Measurements from ENCODE around the gene FFAR2.
A peak's percentile ranks its signal among the peaks of the same experiment; 100 is the strongest.

FFAR2 gene

DNA sequence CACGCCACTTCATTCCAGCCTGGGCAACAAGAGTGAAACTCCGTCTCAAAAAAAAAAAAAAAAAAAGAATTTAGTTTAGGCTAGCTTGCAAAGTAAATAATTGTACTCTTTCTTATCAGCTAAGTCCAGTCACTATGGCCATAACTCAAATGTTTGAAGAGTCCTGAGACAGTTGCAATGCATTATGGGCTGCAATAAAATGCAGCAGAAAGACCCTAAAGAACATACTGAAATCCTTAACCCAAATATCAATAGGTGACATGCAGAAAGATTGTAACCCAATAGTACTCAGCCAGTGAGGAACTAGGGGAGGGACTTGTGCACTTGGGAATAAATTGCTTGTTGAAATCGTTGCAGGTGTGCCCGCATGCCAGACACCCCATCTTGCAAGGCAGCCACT lies 20.9 kb upstream of the FFAR2 start:
- DNase-seq: no peak

DNA sequence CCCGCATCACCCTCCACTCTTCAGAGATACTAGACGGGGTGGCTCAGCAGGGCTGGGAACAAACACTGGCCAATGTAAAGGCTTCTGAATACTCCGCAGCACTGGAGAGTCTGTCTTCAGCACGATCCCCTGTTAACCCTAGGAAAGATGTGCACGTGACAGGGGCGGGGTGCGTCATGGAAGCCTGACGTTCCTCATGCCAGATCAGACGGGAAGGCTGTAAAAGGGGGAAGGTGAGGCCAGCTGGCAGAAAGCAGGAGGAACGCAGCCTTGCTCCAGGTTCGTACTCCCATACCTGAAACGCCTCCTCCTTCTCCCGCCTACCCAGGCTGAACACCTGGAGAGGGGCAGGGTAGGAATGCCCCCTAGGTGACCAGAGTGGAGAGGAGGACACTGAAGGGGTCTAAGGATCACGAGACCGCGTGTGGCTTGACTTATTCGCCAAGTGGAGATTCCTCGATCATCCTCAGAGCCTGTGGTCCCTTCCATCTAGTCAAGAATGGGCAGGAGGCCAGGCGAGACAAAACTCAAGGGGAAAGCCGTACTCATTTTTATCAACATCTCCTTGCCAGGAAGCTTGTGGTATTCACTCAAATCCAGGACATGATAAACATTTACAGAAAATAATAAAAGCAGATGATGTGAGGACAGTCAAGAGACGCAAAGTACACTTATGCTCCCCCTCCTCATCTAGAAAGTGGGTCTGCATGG lies 18.2 kb upstream of the FFAR2 start:
- DNase-seq: no peak

DNA sequence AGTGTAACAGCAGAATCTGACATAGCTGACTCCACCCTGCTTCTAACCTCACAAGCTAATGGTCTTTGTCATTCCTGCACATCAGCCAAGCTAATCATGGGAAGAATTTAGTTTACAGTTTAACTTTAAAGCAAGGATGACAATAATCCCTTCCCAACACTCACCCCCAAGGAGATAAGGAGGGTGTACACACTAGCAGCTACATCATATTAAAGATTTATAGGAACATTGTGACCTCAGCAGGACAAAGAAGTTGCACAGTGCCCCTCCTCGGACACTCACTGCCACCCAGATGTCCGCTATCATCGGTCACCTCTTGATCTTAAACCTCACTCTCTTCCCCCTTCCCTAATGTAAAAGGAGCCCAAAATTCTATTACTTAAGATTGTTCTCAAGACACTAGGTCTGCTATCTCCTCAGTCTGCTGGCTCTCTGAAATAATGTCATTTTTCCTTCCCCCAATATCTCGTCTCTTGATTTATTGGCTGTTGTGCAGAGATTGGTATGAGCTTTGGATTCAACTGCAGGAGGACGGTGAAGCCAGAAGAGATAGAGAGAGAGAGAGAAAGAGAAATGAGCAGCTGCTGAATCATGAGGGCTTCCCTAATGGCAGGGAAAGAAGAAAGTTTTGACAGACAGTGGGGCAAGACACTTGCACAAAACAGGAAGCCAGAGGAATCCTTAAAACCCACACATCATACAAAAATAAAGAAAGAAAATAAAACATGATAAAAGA lies 17.5 kb upstream of the FFAR2 start:
- no peak for DNase-seq

- DNase-seq: no peak
Observed at GRCh38 chr19:35431145-35431807, 16.8 kb upstream of the FFAR2 start.

GRCh38 chr19:35432911-35433310 lies 15.1 kb upstream of the FFAR2 start:
- no peak for DNase-seq

DNA sequence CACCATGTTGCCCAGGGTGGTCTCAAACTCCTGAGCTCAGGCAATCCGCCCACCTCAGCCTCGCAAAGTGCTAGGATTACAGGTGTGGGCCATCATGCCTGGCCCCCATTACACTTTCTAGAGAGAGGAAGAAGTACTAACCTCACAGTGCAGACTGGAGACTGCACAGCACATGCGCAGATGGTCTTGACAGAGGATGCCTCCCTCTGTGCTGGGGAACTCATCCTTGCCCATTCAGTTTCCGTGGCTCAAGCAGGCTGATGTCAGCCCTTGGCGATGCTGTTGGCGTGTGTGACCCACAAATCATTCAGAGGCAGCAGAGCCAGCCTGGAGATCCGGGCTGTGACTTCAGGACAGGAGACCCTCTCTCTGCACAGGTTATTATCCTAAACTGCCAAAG lies 14.6 kb upstream of the FFAR2 start:
- DNase-seq: no peak

GRCh38 chr19:35435896-35436295 lies 12.2 kb upstream of the FFAR2 start:
- DNase-seq: no peak

DNA sequence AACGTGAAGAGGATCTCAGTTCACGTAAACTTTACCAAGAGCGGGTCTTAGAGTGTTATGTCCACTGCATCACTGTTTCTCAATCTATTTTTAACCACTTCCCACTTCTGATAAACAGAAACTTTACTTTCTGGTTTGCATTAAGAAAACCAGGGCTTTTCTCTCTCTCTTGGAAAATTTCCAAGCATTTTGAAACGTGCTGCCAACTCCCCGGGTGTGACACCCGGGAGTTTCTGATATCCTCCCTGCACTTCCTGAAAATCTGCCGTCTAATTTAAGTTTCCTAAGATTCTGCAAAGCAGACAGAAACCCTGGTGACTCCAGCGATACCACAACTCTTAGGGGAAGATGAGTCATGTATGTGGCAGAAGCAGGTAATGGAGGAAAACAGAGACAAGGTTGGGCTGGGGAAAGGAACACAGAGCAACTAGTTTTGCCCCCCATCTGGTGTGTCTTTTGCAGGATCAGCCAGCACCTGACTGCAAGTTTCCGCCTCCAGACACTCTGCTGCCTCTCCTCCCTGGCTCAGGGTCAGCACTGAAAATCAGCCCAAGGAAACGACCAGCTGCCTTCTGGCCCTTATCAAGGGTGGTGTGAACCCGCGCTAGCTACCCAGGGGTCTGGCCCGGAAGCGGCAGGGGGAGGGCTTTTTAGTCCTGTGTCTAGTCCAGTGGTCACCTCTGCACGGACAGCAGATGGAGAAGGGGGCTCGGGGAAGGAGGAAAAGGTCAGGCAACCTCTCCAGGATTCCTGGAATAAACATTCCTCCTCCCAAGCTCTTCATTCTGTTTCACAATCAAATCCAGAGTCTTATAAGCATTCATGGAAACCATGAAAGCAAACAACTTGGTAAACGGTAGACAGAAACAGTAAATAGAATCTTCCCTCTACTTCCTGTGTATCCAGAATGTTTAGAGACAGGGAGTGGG lies 11.3 kb upstream of the FFAR2 start:
- DNase-seq: no peak

DNA sequence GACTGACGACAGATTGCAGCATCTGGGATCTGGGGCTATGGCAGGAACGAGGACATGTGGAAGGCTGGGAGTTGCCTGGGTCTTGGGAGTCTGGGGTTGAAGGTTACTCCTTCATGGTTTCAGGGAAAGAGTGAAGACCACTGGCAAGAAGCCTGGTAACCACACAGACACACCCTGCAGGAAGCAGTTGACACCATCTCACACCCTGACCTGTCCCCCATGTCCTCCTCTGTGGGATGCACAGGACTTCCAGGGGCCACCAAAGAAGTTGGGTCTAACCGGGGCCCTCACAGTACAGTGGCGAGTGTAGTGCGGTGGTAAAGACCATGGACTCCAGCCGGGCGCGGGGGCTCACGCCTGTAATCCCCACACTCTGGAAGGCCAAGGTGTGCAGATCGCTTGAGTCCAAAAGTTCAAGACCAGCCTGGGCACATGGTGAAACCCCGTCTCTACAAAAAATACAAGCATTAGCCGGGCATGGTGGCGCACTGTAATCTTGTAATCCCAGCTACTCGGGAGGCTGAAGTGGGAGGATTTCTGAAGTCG lies 10.6 kb upstream of the FFAR2 start:
- no peak for DNase-seq

- no peak for DNase-seq
Observed at GRCh38 chr19:35438096-35438495, 10.0 kb upstream of the FFAR2 start.

DNA sequence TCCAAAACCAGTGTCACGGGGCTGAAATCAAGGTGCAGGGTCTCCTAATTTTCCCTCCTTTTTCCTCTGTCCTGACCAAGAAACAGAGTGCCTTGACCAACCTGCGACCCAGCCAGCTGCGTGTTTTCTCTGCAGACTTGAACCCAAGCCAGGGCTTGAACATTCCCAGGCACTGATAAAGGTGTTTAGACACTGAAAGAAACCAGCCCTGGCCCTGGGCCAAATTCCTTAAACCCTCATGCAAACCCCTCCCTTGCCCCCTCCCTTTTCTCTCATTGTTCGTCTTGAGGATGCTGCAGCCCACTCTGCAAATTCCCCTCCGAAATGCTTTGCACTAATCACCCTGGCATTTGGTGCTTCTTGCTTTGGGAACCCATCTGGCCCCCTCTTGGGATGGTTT lies 9.5 kb upstream of the FFAR2 start:
- no peak for DNase-seq

DNA sequence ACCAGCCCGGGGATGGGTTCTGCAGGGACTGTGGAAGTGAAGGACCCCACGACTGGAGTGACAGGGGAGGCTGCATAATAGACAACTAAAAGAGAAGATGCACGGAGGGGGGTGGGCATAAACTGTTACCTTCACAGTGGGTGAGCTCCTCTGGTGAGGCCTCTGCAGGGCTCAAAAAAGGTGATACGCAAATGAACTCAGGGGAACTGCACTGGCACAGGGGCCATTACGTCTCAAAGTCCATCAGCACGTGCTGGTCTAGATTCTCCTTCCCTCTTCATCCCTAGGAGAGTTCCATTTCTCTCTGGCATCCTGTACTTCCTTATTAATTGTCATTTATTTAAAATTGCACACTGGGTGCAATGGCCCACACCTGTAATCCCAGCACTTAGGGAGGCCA lies 8.1 kb upstream of the FFAR2 start:
- DNase-seq: no peak

DNA sequence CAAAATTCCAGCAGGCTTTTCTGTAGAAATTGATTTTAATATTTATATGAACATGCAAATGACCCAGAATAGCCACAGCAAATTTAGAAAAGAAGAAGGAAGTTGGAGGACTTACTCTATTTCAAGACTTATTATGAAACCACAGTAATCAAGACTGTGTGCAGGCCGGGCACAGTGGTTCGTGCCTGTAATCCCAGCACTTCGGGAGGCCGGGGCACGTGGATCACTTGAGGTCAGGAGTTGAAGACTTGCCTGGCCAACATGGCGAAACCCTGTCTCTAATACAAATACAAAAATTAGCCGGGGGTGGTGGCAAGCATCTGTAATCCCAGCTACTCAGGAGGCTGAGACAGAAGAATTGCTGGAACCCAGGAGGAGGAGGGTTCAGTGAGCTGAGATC lies 6.0 kb upstream of the FFAR2 start:
- DNase-seq: no peak

DNA sequence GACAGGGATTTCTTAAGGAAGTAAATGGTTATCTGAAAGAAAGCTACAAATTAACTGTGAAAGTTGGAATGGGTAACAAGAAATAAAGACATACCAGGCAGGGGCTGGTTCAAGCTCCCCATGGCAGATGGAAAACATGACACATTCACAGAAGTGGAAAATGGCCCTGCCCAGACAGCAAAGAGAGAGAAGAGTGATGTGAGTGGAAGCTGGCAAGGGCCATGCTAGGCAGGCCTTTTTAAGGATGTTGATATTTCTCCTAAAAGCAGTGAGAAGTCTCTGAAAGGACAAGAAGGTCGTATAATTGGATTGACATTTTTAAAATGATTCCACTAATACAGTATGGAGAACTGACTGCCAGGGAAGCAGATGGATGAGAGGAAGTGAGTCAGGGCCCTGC lies 3.3 kb upstream of the FFAR2 start:
- no peak for DNase-seq

- no peak for DNase-seq
Observed at GRCh38 chr19:35445826-35446593, 2.0 kb upstream of the FFAR2 start.

DNA sequence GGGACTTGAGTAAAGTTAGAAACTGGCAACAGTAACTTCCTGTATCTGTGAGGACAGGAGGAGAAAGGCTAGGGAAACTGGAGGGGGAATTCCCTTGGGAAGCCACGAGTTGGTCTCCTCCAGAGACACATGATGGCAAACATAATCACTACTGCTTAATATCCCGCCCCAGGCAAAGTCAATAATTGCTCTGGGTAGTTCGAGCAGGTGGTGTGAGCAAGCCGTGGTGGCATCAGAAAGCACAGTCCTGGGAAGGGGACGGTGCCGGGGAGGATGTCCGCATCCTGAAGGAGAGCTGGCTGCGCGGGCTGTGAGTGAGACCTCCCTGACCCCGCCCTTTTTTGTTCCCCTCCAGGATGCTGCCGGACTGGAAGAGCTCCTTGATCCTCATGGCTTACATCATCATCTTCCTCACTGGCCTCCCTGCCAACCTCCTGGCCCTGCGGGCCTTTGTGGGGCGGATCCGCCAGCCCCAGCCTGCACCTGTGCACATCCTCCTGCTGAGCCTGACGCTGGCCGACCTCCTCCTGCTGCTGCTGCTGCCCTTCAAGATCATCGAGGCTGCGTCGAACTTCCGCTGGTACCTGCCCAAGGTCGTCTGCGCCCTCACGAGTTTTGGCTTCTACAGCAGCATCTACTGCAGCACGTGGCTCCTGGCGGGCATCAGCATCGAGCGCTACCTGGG lies 1.4 kb downstream of the FFAR2 start:
- DNase-seq: peak in 1 of 2 experiments; percentile 49

DNA sequence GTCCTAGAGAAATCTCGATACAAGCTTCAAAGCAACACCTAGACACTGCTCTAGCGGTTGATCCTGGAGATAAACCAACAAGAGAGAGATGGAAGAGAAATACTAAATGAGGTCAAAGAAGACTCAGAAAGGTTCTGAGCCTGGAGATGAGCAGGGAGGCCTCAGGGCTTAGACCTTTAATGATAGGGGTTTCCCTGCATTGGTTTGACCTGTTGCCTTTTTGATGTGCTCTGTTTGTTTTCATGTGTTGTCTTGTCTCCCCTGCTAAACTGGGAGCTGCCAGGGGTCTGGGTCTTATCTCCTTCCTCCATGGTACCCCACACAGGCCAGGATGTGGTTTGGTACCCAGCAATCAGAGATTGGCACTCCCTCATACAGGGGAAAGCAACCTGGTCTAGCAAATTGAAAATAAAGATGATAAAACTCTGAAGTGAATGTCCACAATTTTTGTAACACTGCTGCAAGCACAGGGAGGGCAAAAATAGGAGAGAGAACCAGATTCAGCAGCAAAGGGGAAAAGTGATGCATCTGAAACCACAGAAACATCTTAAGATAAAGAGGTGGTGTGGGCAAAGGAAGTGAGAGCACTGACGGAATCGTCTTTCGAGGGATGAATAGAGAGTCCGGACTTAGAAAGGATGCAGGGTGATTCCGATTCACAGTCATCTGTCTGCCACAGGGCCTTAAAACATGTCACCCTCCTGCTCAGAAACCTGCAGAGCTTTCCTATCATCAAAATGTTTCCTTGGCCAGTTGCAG lies 3.5 kb downstream of the FFAR2 start:
- no peak for DNase-seq

- DNase-seq: no peak
Observed at GRCh38 chr19:35454663-35455062, 6.6 kb downstream of the FFAR2 start.

- DNase-seq: no peak
Observed at GRCh38 chr19:35455616-35456201, 7.7 kb downstream of the FFAR2 start.

DNA sequence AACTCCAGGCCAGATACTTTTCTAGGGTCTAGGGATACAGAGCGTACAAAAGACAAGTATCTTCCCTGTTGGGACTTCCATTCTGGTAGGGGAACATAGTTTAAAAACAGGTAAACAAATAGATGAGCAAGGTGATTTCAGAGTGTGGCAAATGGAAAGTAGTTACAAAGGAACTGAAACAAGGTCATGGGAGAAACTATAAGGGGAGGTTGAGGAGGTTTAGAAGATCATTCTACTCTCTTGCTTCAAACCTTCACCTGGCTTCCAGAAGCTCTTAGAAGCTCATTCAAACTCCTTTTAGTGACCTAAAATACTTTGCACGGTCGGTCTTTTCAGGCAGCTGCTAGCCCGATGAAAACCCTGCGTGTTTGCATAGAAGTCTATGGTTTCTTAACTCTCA lies 9.1 kb downstream of the FFAR2 start:
- DNase-seq: no peak

All from NCI-H2081 (cell line).